HEK293T (cell line): Measurements from ENCODE around the gene TMEM38B.
"Not testable (repeated sequence)": the region's sequence is repeated elsewhere in the genome, so short reads cannot be mapped to it uniquely, and the experiment has no call there.

ENCODE experiments used
- CTCF ChIA-PET: fragments of 350-600 bp; formaldehyde crosslinking; extraction: SDS; loops from one replicate; lab custom pipeline; 2021; ENCODE audit warnings: antibody characterized with exemption, inconsistent platforms; lab: Yijun Ruan, JAX
- POLR2A ChIA-PET: fragments of 350-600 bp; formaldehyde crosslinking; extraction: SDS; loops from one replicate; lab custom pipeline; 2020; ENCODE audit warnings: antibody characterized with exemption, inconsistent platforms; lab: Yijun Ruan, JAX
- DNase-seq: peaks from one replicate; pipeline ENCODE4 v3.0.0; 2012; ENCODE audit warnings: mixed read lengths; ENCODE audit errors: extremely low spot score
- ARNT ChIP-seq: fragments of 450-650 bp; IDR thresholded peaks from 2 replicates; pipeline ENCODE4 v1.6.1; 2017; ENCODE audit warnings: mild to moderate bottlenecking
- BHLHE40 ChIP-seq: fragments of 450-650 bp; IDR thresholded peaks from 2 replicates; pipeline ENCODE4 v1.6.1; 2016; ENCODE audit warnings: mild to moderate bottlenecking, moderate library complexity, borderline replicate concordance
- CTBP1 ChIP-seq: fragments of 450-650 bp; IDR thresholded peaks from 2 replicates; pipeline ENCODE4 v1.6.1; 2016; ENCODE audit warnings: borderline replicate concordance
- ELF4 ChIP-seq: fragments of 450-650 bp; IDR thresholded peaks from 2 replicates; pipeline ENCODE4 v1.6.1; 2017; ENCODE audit warnings: antibody characterized with exemption
- FOXA1 ChIP-seq: fragments of 450-650 bp; IDR thresholded peaks from 2 replicates; pipeline ENCODE4 v1.6.1; 2016; ENCODE audit warnings: mild to moderate bottlenecking
- FOXK2 ChIP-seq: fragments of 450-650 bp; IDR thresholded peaks from 2 replicates; pipeline ENCODE4 v1.6.1; 2016; ENCODE audit warnings: mild to moderate bottlenecking
- FOXM1 ChIP-seq: fragments of 450-650 bp; IDR thresholded peaks from 2 replicates; pipeline ENCODE4 v1.6.1; 2017; ENCODE audit warnings: mild to moderate bottlenecking, borderline replicate concordance
- HDGF ChIP-seq: fragments of 450-650 bp; IDR thresholded peaks from 2 replicates; pipeline ENCODE4 v1.6.1; 2017; ENCODE audit warnings: antibody characterized with exemption, borderline replicate concordance
- L3MBTL2 ChIP-seq: fragments of 450-650 bp; conservative IDR thresholded peaks from 2 replicates; pipeline ENCODE4 v1.6.1; 2016; ENCODE audit warnings: mild to moderate bottlenecking
- LEF1 ChIP-seq: fragments of 450-650 bp; IDR thresholded peaks from 2 replicates; pipeline ENCODE4 v1.6.1; 2017; ENCODE audit warnings: mild to moderate bottlenecking, borderline replicate concordance
- NFRKB ChIP-seq: fragments of 450-650 bp; IDR thresholded peaks from 2 replicates; pipeline ENCODE4 v1.6.1; 2016; ENCODE audit warnings: mild to moderate bottlenecking, moderate library complexity
- SP1 ChIP-seq: fragments of 450-650 bp; IDR thresholded peaks from 2 replicates; pipeline ENCODE4 v1.6.1; 2017
- SUZ12 ChIP-seq: fragments of 450-650 bp; IDR thresholded peaks from 2 replicates; pipeline ENCODE4 v1.6.1; 2016; ENCODE audit warnings: mild to moderate bottlenecking
- TARDBP ChIP-seq: fragments of 450-650 bp; IDR thresholded peaks from 2 replicates; pipeline ENCODE4 v1.6.1; 2016
- ZNF384 ChIP-seq: fragments of 450-650 bp; IDR thresholded peaks from 2 replicates; pipeline ENCODE4 v1.6.1; 2016
- TF ChIP-seq, protein P1 (sequence below): fragments of 450-650 bp; IDR thresholded peaks from 2 replicates; pipeline ENCODE4 v1.6.1; 2016

TMEM38B gene

DNA sequence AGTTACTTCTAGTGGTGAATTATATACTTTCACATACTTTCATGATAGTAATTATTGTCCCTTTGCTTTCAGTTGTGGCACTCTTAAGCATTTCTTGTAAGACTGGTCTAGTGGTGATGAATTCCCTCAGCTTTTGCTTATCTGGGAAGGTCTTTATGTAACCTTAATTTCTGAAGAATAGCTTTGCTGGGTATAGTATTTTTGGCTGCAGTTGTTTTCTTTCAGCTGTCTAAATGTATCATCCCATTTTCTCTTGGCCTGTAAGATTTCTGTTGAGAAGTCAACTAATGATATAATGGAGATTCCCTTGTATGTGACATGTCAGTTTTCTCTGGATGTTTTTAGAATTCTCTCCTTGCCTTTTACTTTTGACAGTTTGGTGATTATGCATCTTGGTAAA is 41.0 kb downstream of the TMEM38B start:
- CTCF ChIA-PET: no interaction called here
- POLR2A ChIA-PET: no interaction called here
- TF ChIP-seq FOXK2 (no peak), FOXM1 (no peak), ELF4 (no peak), LEF1 (no peak), ARNT (no peak), L3MBTL2 (no peak), CTBP1 (no peak), ZNF384 (no peak), TARDBP (no peak), HDGF (no peak), FOXA1 (no peak), SUZ12 (no peak), SP1 (no peak)
- TF ChIP-seq, protein P1, sequence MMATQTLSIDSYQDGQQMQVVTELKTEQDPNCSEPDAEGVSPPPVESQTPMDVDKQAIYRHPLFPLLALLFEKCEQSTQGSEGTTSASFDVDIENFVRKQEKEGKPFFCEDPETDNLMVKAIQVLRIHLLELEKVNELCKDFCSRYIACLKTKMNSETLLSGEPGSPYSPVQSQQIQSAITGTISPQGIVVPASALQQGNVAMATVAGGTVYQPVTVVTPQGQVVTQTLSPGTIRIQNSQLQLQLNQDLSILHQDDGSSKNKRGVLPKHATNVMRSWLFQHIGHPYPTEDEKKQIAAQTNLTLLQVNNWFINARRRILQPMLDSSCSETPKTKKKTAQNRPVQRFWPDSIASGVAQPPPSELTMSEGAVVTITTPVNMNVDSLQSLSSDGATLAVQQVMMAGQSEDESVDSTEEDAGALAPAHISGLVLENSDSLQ: no peak
- DNase-seq: no peak

DNA sequence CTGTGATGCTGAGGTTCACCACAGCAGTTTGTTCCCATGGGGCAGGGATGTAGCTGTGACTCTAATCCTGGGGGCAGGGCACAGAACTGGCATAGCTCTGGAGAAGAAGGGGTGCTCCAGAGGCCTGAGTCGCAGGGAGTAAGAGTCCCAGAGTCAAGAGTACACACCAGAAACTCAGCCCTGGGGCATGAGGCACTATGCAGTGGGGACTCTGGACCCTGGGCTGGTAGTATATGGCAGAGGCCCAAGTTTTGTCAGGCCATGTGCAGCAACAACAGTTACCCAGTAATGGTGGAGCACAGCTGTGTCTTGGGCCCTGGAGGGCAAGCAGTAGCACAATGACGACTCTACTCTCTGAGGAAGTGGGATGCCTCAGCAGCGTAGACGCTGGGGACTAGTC is 42.9 kb downstream of the TMEM38B start:
- TF ChIP-seq SP1 (no peak), HDGF (no peak), L3MBTL2 (no peak), ARNT (no peak), FOXM1 (no peak), FOXK2 (no peak), SUZ12 (no peak), TARDBP (no peak), LEF1 (no peak), FOXA1 (no peak), ELF4 (no peak), ZNF384 (no peak)
- POLR2A ChIA-PET: no interaction called here
- DNase-seq: no peak
- CTCF ChIA-PET: interaction anchor here (2.2 kb wide), 1 partner anchor 19 kb away, joined by 6 read pairs; no protein-coding TSS in a partner anchor

DNA sequence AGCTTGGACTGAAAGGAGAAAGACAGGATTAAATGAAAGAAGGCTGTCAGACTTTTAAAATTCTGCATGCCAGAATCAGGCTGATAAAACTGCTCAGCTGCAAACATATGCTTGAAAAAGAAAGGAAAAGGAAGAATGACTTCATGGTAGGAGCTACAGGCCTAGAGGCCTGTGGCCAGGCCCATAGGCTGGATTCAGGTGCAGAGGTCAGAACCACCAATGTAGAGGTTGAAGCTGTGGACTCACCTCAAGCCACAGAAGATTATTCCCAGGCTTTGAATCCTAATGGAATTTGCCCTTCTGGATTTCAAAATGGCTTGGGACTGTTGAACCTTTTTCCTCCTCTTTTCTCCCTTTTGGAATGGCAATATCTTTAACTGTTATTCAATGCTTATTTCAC is 47.7 kb downstream of the TMEM38B start:
- TF ChIP-seq NFRKB (no peak), FOXA1 (no peak), CTBP1 (no peak), ARNT (no peak), L3MBTL2 (no peak), HDGF (no peak), ZNF384 (no peak), BHLHE40 (no peak), ELF4 (no peak), SP1 (no peak), TARDBP (no peak), FOXK2 (no peak), FOXM1 (no peak), LEF1 (no peak), SUZ12 (no peak)
- TF ChIP-seq, protein P1: no peak
- POLR2A ChIA-PET: no interaction called here
- DNase-seq: no peak
- CTCF ChIA-PET: no interaction called here

GRCh38 chr9:105747325-105747724 is 53.0 kb downstream of the TMEM38B start:
- POLR2A ChIA-PET, DNase-seq, CTCF ChIA-PET: not testable (repeated sequence)

- no peak for DNase-seq
- TF ChIP-seq L3MBTL2: no peak
- ChIA-PET POLR2A (no interaction called here), CTCF (no interaction called here)
These were observed 57.4 kb downstream of the TMEM38B start for GRCh38 chr9:105751761-105752160.

DNA sequence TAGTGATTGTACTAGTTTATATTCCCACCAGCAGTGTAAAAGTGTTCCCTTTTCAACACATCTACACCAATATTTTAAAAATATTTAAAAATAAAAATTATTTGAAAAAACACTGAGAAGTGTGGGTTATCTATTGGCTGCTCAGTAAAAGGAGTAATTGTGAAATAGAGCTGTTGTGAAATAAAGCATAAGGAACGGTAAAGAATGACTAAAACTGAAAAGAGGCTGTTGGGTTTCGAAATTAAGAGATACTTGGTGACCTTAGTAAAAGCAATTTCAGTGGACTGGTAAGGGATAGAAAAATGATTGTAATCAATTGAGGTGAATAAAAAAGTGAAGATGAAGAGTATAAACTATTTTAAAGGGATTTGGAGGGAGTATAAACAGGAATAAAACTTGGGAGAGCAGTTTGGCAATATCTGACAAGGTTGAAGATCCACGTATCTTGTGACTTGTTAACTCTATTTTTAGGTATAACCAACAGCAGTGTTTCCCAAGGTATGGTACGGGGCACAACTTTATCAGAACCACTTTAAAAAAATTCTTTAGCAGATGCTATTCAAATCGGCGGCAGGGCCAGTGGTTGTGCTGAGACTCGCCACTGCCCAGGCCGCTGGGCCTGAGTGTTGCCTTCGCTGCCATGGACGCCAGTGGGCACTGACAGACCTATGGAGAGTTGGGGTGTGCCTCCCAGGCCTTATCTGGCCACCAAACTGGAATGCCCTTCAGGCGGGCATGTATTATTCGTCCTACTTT is 63.3 kb downstream of the TMEM38B start:
- CTCF ChIA-PET: no interaction called here
- DNase-seq: no peak
- TF ChIP-seq LEF1 (no peak), L3MBTL2 (no peak), FOXK2 (no peak), SP1 (no peak)
- POLR2A ChIA-PET: no interaction called here

DNA sequence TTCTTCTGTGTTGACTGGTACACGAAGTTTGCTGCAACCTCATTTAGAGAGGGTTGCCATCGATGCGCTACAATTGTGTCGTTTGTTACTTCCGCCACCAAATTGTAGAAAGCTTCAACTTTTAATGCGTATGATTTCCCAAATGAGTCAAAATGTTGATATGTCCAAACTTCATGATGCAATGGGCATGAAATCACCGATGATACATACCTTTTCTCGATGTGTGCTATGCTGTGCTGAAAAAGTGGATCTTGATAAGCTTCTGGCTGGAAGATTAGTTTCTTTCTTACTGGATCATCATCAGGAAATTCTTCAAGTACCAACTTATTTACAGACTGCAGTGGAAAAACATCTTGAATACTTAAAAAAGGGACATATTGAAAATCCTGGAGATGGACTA is 65.7 kb downstream of the TMEM38B start:
- ChIA-PET CTCF (no interaction called here), POLR2A (no interaction called here)
- no peak for DNase-seq

More for the DNA sequence above, 65.7 kb downstream of the TMEM38B start:
- TF ChIP-seq LEF1 (no peak), TARDBP (no peak), CTBP1 (no peak), FOXK2 (no peak), SP1 (no peak), NFRKB (no peak), ARNT (no peak)
